Measurements from ENCODE around the gene TXK. TPM values are rescaled to one million over a fixed set of nuclear protein-coding genes. Genes with fewer than 3 reads are reported as not detected.

The TXK gene
- total and polyA plus RNA-seq, 2 experiments from 2014 or later, result 0.14 to 0.40 TPM

GRCh38 chr4:48112017-48112667 lies 21.9 kb downstream of the TXK start:
- no peaks in the 10 kb centered on the region for H3K36me3 Mint-ChIP-seq (ENCODE audit: low read depth)
- peak; percentile 36 for DNase-seq (ENCODE audit: low spot score)

GRCh38 chr4:48110452-48110978 lies 23.5 kb downstream of the TXK start:
- Mint-ChIP-seq H3K9me3 (no peaks in the 10 kb centered on the region), H3K4me1 (peaks cover 33% of the 10 kb centered on the region), H3K27me3 (ENCODE audit: insufficient read depth, low read depth, poor library complexity) (peaks cover 2% of the 10 kb centered on the region), H3K27ac (no peak overlapping the region), H3K4me3 (no peak overlapping the region), H3K36me3 (ENCODE audit: low read depth) (no peaks in the 10 kb centered on the region)
- Histone ChIP-seq H4K20me1 (replicated peaks; ENCODE audit: insufficient read depth) (no peaks in the 10 kb centered on the region), H2AFZ (no peak overlapping the region), H3F3A (replicated peaks; ENCODE audit: low read depth) (no peaks in the 10 kb centered on the region), H3K36me3 (ENCODE audit: insufficient read depth) (no peaks in the 10 kb centered on the region), H3K4me2 (no peak overlapping the region), H3K4me1 (ENCODE audit: insufficient read depth) (peaks cover 18% of the 10 kb centered on the region), H3K27me3 (ENCODE audit: insufficient read depth) (no peaks in the 10 kb centered on the region), H3K79me2 (replicated peaks; ENCODE audit: insufficient read depth) (no peaks in the 10 kb centered on the region), H3K4me3 (no peak overlapping the region), H3K9me2 (ENCODE audit: insufficient read depth) (no peaks in the 10 kb centered on the region), H3K27ac (ENCODE audit: low read depth) (no peak overlapping the region)
- ATAC-seq, result no peak
- no peak for DNase-seq (ENCODE audit: low spot score)
- no peak for TF ChIP-seq CREB1 (CRISPR knock-in tag; IDR thresholded peaks at IDR 0.05; ENCODE audit: low read depth)
- no peak for TF ChIP-seq STAT1 (IDR thresholded peaks at IDR 0.05; ENCODE audit: unreplicated experiment)
- no peak for TF ChIP-seq CTCF (conservative IDR thresholded peaks at IDR 0.05; ENCODE audit: low read depth in 2 of 2)
- no peak for TF ChIP-seq JUNB (IDR thresholded peaks at IDR 0.05; ENCODE audit: unreplicated experiment)
- TF ChIP-seq NANOG (IDR thresholded peaks at IDR 0.05; ENCODE audit: borderline replicate concordance), result no peak
- TF ChIP-seq ZNF462 (CRISPR knock-in tag; IDR thresholded peaks at IDR 0.05), result no peak
- TF ChIP-seq REST (IDR thresholded peaks at IDR 0.05; ENCODE audit: unreplicated experiment), result no peak
- no peak for TF ChIP-seq EZH2 (IDR thresholded peaks at IDR 0.05; ENCODE audit: low read depth, unreplicated experiment)
- no peak for TF ChIP-seq ZNF114 (CRISPR knock-in tag; IDR thresholded peaks at IDR 0.05)

More at GRCh38 chr4:48112017-48112667, 21.9 kb downstream of the TXK start:
- Histone ChIP-seq H4K20me1 (replicated peaks; ENCODE audit: insufficient read depth) (no peaks in the 10 kb centered on the region), H3K36me3 (ENCODE audit: insufficient read depth) (no peaks in the 10 kb centered on the region), H3K79me2 (replicated peaks; ENCODE audit: insufficient read depth) (no peaks in the 10 kb centered on the region), H3K4me3 (no peak overlapping the region), H2AFZ (peak overlapping the region; percentile 12; the same call in 1 of the 2 replicates), H3F3A (replicated peaks; ENCODE audit: low read depth) (no peaks in the 10 kb centered on the region), H3K9me2 (ENCODE audit: insufficient read depth) (no peaks in the 10 kb centered on the region), H3K27ac (ENCODE audit: low read depth) (no peak overlapping the region), H3K4me2 (no peak overlapping the region), H3K27me3 (ENCODE audit: insufficient read depth) (no peaks in the 10 kb centered on the region), H3K4me1 (ENCODE audit: insufficient read depth) (peaks cover 18% of the 10 kb centered on the region)
- no peak for TF ChIP-seq EZH2 (IDR thresholded peaks at IDR 0.05; ENCODE audit: low read depth, unreplicated experiment)
- Mint-ChIP-seq H3K27ac (no peak overlapping the region; the same call in 1 of the 2 replicates), H3K9me3 (no peaks in the 10 kb centered on the region), H3K4me1 (peaks cover 38% of the 10 kb centered on the region), H3K4me3 (no peak overlapping the region), H3K27me3 (ENCODE audit: insufficient read depth, low read depth, poor library complexity) (peaks cover 2% of the 10 kb centered on the region)
- ATAC-seq, result no peak

Data from GM23338 (cell line).